GF-D8 (cell line): Measurements from ENCODE around the gene MEFV.

Source experiments
- DNase-seq: peaks from one replicate; lab custom pipeline; 2025; lab: John Stamatoyannopoulos, UW

The MEFV gene

GRCh38 chr16:3266873-3267537 is 10.6 kb upstream of the MEFV start:
- peak; percentile 1 for DNase-seq

GRCh38 chr16:3264137-3265036 is 8.0 kb upstream of the MEFV start:
- DNase-seq, result peak; percentile 94

- no peak for DNase-seq
Observed at GRCh38 chr16:3262517-3262916, 6.1 kb upstream of the MEFV start.

GRCh38 chr16:3259836-3260235 is 3.4 kb upstream of the MEFV start:
- no peak for DNase-seq

- DNase-seq, result no peak
Observed at GRCh38 chr16:3256866-3257465, 533 bp upstream of the MEFV start.

GRCh38 chr16:3254309-3254708 is 2.1 kb downstream of the MEFV start:
- DNase-seq, result no peak

GRCh38 chr16:3252967-3253366 is 3.5 kb downstream of the MEFV start:
- DNase-seq, result no peak

GRCh38 chr16:3249451-3249850 is 7.0 kb downstream of the MEFV start:
- no peak for DNase-seq

- DNase-seq, result no peak
Observed at GRCh38 chr16:3249020-3249419, 7.4 kb downstream of the MEFV start.

GRCh38 chr16:3248596-3248995 is 7.8 kb downstream of the MEFV start:
- DNase-seq, result no peak

GRCh38 chr16:3246876-3247275 is 9.6 kb downstream of the MEFV start:
- DNase-seq, result peak; percentile 13

GRCh38 chr16:3246002-3246401 is 10.4 kb downstream of the MEFV start:
- DNase-seq, result no peak

- no peak for DNase-seq
Observed at GRCh38 chr16:3243882-3244281, 12.6 kb downstream of the MEFV start.

GRCh38 chr16:3242709-3243108 is 13.7 kb downstream of the MEFV start:
- no peak for DNase-seq

GRCh38 chr16:3241761-3242160 is 14.7 kb downstream of the MEFV start:
- DNase-seq, result no peak

GRCh38 chr16:3235856-3236669 is 20.4 kb downstream of the MEFV start:
- DNase-seq, result peak; percentile 32

GRCh38 chr16:3234857-3235561 is 21.4 kb downstream of the MEFV start, which contains the start of gene ZNF200:
ZNF200 (minus strand) TSS chr16:3235158; CDS start chr16:3233755, 1,403 bp downstream.
- peak; percentile 80 for DNase-seq

- DNase-seq, result no peak
Observed at GRCh38 chr16:3234543-3234856, 21.9 kb downstream of the MEFV start.

GRCh38 chr16:3223913-3224515 is 32.4 kb downstream of the MEFV start:
- no peak for DNase-seq

GRCh38 chr16:3220839-3221238 is 35.6 kb downstream of the MEFV start:
- no peak for DNase-seq

GRCh38 chr16:3216263-3216640 is 40.2 kb downstream of the MEFV start:
- no peak for DNase-seq
